Glomerular visceral epithelial cell (primary cell): ENCODE results near the gene TENM4.
"Not testable (repeated sequence)": the region's sequence is repeated elsewhere in the genome, so short reads cannot be mapped to it uniquely, and the experiment has no call there.

ENCODE experiments used
- DNase-seq: peaks from one replicate; pipeline ENCODE4 v3.0.0-alpha.2; 2016; ENCODE audit errors: extremely low spot score

The TENM4 gene

DNA sequence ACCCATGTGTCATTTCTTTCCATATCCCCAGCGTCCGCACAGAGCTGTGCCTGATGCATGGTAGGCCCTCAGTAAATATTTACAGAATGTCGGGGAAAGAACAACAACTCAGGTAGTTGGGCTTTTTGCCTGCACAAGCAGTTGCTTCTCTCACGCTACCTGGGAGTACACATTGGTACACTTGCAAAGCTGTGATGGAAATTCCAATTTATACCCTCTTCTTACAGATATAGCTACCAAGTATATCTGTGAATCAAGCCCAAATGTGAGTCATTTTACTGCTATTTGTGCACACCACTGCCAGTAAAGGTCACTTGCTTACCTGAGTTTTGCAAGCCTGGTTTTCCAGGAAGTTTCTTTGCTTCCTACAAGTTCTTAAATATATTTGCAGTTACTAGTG is 533.2 kb downstream of the TENM4 start:
- no peak for DNase-seq

DNA sequence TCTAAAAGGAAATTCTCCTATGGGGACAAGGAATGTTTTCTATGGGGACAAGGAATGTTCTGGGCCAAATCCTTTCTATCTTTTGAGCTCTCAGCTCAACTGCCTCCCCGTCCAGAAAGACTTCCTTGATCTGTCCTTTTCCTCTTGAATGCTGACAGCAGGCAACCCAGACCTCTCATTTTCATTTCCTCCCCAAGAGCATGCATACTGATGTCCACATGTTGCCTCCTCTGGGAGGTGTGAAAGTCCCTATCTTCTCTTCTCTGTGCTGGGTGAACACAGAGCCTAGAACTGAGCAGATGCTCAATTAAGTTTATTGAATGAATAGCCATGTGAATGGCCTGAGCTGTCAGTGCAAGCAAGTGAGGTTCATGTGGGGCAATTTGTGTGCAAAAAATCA is 534.3 kb downstream of the TENM4 start:
- no peak for DNase-seq

DNA sequence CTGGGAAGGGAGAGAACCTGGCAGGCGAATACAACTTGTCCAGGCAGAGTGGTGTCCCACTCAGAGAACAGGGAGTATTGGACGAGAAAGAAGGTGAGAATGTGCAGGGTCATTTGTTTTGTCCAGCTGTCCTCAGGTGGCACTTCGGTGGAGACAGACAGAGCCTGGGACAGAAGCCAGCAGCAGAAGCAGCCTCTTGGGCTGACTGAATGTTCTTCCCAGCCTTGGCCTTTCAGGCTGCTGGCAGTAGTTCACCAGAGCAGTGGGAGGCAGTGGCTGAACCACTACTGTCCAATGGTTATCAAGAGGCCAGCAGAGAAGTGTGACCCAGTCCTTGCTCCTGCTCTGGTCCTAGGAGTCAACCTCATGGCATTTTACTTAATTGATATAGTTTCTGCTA is 535.1 kb downstream of the TENM4 start:
- no peak for DNase-seq

DNA sequence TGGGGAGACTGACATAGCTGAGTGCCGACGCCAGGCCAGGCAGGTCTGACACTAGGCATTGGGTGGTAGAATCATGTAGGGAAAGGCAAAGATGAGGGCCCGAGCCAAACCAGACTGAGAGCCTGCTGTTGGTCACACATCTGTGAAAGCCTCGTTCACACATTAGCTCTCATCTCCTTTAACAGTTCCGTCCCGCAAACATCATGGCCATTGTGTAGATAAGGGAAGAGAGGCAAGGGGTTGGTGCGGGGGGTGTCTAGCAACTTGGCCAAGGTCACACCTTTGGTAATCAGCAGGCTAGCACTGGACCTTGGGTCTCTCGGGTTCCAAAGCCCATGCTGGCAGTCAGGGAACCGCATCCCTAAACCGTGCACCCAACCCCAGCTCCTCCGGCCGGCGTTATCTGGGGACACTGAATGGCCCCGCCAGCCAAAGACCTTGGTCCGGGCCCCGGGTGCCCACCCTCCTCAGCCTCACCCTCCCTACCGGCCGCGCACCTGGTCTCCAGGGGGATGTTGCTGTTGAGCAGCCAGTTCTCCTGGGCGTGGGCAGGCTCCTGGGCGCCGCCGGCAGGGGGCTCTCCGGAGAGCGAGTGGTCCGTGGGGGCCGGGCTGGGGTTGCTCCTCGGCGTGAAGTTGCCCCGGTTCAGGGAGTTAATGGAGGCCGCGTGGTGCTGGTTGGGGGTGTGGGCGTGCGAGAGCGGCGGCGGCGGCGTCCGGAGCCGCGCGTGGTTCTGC is 537.9 kb downstream of the TENM4 start:
- no peak for DNase-seq

DNA sequence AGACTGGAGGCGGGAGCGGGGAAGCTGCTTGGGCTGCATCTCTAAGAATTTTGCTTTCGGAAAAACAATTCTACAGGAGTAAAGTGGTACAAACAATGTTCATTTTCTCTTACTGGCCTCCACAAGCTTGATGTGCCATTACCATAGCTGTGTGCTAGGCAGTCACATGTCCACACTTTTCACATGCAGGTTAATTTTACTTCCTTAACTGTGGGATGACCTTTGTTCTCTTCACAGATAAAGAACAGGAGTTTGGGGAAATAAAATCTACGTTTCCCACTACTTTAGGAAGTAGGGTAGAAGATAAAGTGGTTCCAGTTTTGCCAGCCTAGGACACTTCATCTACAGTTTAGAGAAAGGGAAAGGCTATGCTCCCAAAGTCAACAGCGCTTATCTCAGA is 539.0 kb downstream of the TENM4 start:
- no peak for DNase-seq

DNA sequence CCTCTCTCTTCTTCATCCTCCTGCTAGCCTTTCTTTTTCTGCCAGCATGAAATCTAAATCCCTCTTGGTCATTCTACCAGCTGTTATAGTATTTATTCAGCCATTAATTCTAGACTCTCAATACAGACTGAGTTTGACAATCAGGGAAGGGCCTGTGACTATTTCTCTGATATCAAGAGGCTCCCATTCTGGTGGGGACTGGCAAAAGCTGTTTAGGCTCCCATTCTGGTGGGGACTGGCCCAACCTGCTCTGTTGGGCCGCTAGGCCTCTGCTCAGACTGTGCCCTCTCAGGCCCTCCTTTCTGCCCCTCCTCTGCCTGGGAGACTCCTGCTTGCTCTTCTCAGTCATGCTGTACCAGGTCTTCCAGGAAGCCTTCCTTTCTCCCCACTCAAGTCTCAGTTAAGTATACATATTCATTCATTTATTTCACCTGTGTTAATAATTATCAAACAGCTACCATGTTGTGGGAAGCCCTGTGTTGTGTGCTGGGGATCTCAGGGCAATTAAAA is 542.5 kb downstream of the TENM4 start:
- DNase-seq, result no peak

DNA sequence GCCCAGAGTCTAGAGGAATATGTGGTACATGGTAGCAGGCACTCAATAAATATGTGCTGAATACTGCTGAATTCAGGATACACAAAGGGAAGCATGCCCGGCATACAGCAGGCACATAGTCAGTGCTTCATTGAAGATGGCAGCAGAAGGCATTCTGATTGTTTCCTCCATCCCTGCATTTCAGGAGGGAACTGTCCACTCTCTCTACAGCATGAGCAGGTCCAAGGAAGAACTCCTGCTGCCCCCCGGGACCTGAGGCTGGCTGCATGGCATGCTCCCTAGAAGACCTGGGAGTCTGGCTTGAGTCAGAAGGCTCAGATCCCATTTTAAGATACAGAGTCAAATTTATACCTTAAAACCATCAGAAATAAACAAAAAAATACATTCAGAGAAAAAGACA is 546.8 kb downstream of the TENM4 start:
- no peak for DNase-seq

DNA sequence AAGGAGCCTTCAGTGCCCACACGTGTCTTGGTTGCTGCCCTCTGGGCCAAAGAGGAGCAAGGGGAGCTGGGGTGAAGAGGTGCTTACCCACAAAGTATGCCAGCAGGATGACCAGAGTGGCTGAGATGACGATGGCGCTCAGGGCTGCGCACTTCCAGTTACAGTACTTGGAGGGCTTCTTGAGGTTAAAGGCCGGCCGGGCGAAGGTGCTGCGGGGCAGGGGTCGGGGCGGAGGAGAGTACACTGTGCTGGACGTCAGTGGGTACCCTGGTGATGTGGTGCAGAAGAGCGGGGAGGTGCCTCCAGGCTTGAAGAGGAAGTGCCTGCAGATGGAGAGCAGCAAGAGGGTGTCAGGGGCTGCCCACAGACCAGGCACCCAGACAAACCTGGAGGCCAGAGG is 551.1 kb downstream of the TENM4 start:
- DNase-seq, result no peak

DNA sequence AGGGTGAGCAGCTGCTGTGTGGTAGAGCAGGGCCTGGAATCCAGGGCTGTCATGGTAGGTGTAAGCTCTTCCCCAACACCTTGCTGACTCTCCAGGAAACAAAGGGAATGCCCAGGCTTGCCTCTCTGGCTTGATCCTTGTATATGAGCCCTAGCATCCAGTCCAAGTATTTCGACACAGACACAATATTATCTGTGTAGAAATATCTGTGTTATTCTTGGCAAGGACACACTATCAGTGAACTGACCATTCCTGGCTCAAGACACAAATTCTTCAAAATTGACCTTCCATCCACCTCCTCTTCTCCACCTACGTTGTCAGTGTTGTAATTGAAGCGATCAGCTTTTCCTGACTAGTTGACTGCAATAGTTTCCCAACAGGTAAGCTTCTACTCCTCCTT is 554.2 kb downstream of the TENM4 start:
- DNase-seq, result no peak

DNA sequence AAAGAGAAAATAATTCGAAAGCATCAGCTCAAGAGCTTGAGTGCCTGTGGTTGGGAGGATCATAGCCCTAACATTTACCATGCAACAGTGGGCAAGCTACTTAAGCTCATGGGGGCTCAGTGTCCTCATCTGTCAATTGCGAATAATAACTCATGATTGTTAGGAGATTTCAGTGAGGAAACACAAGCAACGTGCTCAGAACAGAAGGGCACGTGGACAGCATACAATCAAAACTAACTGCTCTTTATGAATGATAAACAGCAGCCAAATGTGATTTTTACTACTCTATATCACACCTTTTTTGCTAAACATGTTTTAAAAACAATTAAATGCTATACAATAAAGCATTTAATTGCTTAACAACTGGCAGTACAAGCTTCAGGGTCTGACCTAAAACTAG is 556.1 kb downstream of the TENM4 start:
- DNase-seq, result no peak

DNA sequence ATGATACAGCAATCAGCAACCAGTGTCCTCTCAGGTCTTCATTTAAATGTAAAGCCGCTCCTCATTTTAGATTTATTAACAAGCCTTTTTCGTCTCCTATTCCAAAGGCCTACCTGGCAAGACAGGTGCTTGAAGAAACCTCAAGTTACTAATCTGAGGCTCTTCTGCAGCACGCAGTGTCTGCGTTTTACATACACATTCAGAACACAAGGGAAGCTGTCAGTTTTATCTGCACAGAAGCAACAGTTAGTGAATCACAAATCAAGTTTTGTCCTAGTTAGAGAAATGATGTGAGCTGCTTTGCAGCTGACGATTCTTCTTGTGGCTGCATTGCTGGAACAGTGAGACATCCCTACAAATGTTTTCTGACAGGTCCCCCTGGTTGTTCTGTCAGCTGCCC is 557.3 kb downstream of the TENM4 start:
- DNase-seq, result no peak

DNA sequence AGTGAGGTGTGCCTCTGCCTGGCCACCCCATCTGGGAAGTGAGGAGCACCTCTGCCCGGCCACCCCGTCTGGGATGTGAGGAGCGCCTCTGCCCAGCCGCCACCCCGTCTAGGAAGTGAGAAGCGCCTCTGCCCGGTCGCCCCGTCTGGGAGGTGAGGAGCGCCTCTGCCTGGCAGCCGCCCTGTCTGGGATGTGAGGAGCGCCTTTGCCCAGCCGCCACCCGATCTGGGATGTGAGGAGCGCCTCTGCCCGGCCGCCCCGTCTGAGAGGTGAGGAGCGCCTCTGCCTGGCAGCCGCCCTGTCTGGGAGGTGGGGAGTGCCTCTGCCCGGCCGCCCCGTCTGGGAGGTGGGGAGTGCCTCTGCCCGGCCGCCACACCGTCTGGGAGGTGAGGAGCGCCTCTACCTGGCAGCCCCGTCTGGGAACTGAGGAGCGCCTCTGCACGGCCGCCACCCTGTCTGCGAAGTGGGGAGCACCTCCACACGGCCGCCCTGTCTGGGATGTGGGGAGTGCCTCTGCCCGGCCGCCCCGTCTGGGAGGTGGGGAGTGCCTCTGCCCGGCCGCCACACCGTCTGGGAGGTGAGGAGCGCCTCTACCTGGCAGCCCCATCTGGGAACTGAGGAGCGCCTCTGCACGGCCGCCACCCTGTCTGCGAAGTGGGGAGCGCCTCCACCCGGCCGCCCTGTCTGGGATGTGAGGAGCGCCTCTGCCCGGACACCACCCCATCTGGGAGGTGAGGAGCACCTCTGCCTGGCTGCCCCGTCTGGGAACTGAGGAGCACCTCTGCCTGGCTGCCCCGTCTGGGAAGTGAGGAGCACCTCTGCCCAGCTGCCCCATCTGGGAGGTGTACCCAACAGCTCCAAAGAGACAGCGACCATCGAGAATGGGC is 561.5 kb downstream of the TENM4 start:
- DNase-seq, result not testable (repeated sequence)

DNA sequence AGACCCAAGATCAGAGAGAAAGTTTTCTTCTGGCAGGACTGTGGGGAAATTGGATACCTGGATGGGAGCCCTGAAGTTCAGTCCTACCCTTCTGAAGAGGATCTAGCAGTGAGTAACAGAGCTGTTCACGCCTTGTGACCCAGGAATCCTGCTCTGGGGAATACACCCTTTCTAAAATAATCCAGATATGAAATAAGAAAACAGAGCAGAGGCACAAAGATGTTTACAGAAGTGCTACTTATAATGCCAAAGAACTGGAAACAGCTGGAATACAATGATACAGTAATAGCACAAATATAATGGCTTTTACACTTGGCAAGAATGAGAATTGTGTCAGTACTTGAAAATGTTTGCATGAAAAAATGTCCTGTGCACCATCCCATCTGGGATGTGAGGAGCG is 562.2 kb downstream of the TENM4 start:
- DNase-seq, result no peak

DNA sequence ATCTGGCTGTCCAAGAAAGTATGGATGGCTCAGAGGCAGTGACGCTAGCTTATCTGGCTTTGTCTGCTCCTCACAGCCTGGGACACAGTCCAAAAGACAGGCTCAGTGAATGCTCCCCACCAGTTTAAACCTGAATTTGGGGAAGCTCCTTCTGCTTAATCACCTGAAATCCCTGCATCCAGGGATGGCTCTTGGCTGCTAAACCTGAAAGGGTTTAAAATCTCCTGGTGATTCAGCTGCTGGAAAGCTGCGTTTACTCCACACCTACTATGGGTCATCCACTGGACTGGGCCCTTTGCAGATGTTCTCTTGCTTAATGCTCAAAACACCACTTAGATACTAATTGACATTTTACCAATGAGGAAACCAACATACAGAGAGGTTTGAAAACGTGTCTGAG is 564.2 kb downstream of the TENM4 start:
- DNase-seq, result no peak

DNA sequence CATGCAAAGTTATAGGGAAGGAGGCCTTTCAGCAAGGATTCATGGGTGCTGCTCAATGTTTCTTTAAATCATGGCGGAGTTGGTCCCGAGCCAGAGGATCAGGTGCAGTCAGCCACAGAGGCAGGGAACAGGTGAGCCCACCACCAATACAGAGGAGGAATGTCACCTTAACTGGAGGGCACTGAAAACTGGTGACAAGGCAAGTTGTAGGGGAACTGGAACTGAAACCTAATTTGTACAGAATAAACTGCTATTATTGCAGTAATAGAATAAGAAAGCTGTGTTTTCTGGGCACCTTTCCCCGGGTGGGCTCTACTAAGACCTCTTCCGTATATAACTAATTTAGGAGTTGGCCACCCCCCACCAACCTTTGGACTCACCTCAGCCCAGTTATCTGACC is 570.2 kb downstream of the TENM4 start:
- no peak for DNase-seq

DNA sequence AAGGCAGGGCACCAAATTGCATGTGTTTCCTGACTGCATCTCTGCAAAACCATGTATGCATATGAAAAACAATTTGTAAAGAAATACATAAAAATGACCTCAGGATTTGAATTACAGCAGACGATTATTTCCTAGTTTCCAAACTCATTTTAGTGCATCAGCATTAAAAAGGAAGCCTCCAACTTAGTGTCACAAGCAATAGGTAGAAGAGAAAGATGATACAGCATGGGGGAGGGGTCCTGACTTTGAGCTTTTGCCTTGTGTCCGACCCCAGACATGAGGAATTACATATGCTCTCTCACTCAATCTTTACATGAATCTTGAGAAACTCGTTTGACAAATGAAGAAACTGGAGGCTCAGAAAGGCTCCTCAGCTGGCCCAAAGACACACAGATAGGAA is 571.5 kb downstream of the TENM4 start:
- DNase-seq, result no peak

DNA sequence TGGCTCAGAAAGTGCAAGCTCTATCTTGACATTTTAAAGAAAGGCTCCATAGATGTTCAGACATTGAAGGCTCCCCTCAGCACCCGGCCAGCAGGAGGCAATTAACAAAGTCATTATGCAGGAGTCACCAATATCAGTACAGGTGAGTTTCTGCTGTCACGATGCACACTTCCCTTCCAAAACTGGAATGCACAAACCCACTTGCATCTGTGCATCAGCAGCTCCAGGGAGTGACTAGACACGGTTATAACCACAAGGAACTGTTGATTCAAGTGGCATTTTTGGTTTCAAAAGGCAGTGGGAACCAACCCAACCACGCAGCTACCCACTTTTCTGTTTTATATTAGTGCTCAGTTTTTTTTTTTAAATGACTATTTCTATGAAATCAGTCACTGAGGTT is 572.3 kb downstream of the TENM4 start:
- DNase-seq, result no peak

DNA sequence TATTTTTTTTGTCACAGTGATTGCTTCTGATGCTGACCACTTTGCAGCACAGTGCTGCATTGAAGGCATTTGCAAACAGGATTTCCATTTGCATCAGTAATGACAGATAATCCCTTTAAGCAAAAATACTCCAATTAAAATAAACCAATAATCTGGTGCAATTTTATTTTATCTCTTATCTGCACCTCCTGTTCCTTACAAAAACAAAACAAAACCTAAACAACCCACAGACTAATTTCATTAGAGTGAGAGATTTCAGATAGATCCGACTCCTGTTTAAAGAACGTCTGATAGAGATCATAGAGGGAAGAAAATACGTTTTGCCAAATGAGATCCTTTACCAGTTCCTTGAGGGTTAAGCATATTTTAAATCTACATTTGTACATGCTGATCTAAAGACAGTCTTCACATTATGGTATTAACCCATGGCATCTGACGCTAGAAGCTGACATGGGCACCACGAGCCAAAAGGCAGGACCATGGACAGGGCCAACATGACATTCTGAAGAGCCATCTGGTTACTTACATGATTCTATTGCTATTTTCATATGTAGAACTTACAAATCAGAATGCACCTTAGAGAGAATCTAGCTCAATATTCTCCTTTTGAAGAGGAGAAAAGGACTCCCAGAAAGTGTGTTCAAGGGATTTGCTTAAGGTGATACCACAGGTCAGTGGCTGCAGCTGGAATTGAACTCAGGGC is 580.0 kb downstream of the TENM4 start:
- no peak for DNase-seq

DNA sequence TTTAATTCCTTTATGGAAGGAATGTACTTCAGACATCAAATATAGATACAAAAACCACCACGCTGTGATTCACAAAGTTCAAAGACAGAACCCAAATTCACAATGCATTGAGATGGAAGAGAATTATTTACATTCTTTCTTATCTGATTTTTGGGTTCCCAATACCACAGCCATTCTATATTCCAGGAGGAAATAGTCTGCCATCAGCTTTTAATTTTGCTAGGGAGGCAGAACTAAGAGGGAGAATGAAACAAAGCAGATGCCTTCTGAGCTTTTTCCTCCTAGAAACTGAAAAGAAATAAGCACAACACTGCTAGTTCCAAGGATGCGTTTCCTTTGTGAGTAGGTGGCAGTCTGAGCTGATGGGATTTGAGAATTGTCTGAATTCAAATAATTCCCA is 583.1 kb downstream of the TENM4 start:
- DNase-seq, result no peak

DNA sequence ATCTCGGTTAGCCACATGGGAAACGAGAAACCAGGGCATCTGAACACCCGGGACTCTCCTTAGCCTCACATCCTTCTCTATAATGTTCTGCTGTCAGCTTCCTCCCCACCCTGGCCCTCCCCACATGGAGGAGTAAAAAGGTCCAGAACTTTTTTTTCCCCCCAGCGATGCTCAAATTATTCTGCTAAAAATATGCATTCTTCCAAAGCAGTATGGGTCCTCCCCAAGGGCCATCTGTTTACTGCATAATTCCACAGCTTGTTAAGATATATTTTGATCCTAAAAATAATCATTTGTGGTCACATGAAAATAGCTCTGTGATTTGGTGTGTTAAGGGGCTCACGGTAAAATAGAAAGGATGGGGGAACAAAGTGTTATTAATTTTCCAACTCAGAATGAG is 584.6 kb downstream of the TENM4 start:
- DNase-seq, result no peak

DNA sequence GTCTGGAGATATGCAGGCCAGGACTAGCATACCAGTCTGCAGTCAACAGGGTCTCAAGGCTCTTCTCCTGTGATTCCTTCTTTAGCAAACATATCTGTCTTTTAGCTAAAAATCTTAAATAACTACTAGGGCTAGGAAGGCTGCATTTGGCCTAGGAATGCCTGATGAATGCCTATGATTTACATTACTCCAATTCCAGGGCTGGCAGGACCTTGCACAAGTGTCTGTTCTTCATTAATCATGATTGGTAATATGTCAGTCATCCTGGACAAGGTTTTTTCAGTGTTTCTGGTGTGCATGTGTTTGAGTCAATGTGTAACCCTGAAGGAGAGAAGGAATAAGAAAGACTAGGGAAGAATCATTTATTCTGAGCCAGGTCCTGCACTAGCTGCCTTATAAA is 585.7 kb downstream of the TENM4 start:
- DNase-seq, result no peak

DNA sequence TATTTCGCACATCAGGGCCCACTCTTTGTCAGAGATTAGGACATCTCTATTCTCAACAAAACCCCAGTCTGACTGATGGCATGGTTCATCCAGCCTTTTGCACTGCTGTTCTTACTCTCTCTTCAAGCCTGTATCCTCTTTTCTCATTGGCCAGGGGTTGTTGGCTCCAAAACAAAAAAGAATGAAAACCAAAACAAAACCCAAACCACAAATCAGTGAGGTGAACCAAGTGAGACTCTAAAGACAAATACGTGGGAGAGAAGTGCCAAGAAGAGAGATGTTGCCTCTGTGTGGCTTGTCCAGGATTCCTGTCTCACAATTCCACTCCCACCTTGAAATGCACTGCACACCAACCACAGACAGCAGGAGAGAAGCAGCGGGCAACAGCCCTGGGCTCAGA is 587.3 kb downstream of the TENM4 start:
- no peak for DNase-seq
